Ishikawa (cell line): Measurements from ENCODE around the gene WHRN.

Source experiments
- CEBPB ChIP-seq: IDR thresholded peaks from 2 replicates; pipeline ENCODE4 v1.6.1; 2012
- EP300 ChIP-seq: IDR thresholded peaks from 2 replicates; pipeline ENCODE4 v1.6.1; 2012; ENCODE audit warnings: borderline replicate concordance
- RAD21 ChIP-seq: IDR thresholded peaks from 2 replicates; pipeline ENCODE4 v1.6.1; 2012; ENCODE audit warnings: low read depth
- TF ChIP-seq, protein P1 (sequence below): IDR thresholded peaks from 2 replicates; pipeline ENCODE4 v1.6.1; 2012; ENCODE audit warnings: low read depth, mild to moderate bottlenecking
- TF ChIP-seq, protein P2 (sequence below): IDR thresholded peaks from 2 replicates; pipeline ENCODE4 v1.6.1; 2012

DNA sequence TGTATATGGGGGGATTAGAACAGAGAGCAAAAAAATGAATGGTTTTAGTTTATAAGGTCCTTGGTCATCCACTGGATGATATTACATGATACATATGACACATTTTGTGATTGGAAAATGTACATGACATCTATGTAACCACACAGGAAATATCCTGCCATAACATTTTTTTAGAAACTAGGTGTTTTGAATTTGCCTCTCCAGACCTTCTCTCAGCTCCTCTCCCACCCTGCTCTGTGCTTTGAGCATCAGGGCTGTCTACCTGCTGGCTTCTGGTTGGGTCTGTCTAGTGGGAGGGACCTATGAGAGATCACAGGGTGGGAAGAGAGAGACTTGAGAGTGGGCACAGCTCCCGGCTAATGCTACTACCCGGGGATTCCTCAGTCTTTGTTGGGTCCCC lies 141.8 kb downstream of the WHRN start:
- TF ChIP-seq, protein P1, sequence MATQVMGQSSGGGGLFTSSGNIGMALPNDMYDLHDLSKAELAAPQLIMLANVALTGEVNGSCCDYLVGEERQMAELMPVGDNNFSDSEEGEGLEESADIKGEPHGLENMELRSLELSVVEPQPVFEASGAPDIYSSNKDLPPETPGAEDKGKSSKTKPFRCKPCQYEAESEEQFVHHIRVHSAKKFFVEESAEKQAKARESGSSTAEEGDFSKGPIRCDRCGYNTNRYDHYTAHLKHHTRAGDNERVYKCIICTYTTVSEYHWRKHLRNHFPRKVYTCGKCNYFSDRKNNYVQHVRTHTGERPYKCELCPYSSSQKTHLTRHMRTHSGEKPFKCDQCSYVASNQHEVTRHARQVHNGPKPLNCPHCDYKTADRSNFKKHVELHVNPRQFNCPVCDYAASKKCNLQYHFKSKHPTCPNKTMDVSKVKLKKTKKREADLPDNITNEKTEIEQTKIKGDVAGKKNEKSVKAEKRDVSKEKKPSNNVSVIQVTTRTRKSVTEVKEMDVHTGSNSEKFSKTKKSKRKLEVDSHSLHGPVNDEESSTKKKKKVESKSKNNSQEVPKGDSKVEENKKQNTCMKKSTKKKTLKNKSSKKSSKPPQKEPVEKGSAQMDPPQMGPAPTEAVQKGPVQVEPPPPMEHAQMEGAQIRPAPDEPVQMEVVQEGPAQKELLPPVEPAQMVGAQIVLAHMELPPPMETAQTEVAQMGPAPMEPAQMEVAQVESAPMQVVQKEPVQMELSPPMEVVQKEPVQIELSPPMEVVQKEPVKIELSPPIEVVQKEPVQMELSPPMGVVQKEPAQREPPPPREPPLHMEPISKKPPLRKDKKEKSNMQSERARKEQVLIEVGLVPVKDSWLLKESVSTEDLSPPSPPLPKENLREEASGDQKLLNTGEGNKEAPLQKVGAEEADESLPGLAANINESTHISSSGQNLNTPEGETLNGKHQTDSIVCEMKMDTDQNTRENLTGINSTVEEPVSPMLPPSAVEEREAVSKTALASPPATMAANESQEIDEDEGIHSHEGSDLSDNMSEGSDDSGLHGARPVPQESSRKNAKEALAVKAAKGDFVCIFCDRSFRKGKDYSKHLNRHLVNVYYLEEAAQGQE, result no peak
- no peak for TF ChIP-seq EP300
- TF ChIP-seq CEBPB, result no peak
- TF ChIP-seq, protein P2, sequence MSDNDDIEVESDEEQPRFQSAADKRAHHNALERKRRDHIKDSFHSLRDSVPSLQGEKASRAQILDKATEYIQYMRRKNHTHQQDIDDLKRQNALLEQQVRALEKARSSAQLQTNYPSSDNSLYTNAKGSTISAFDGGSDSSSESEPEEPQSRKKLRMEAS, result no peak
- TF ChIP-seq RAD21, result no peak
